Suprapubic skin (tissue), 4 donors: ENCODE data around the gene RPTN.

ENCODE experiments used
- EP300 ChIP-seq: sonication (generic); formaldehyde crosslinking; IDR thresholded peaks from one replicate; pipeline ENCODE4 v1.6.1; 2017; ENCODE audit warnings: antibody characterized with exemption
- POLR2A ChIP-seq, 2 donors: fragments of 450-650 bp; IDR thresholded peaks; one replicate each; pipeline ENCODE4 v1.6.1; 2017; ENCODE audit warnings: antibody characterized with exemption in 2 of 2, mild to moderate bottlenecking in 2 of 2, moderate library complexity in 2 of 2
- POLR2AphosphoS5 ChIP-seq, 3 donors: sonication (generic); formaldehyde crosslinking; IDR thresholded peaks; one replicate each; pipeline ENCODE4 v1.6.1; 2017; ENCODE audit warnings: antibody characterized with exemption in 3 of 3
- TF ChIP-seq, protein P1 (sequence below), 2 donors: fragments of 200-600 bp in 1 of 2; fragments of 450-650 bp in 1 of 2; sonication (generic) in 1 of 2; IDR thresholded peaks; one replicate each; pipeline ENCODE4 v1.5.1; 2016 to 2019; ENCODE audit warnings: antibody characterized with exemption in 2 of 2, mild to moderate bottlenecking in 1 of 2, moderate library complexity in 1 of 2

DNA sequence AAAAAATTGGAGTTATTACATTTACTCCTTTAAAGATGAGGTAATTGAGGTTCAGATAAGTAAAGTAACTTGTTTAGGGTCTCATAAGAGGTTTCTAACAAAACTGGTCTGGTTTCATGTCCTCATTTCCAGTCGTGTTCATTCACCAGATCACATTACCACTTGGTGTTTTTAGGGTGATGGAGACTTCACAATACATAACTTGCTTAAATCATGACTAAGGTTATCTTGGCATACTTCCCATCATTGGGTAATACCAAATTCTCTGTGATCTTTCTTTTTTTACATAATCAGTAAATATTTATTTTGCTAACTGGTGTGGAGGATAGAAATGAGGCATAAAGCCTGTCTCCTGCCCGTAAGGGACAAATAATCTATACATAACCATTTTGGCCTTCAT, 31.6 kb upstream of the RPTN start:
- TF ChIP-seq, protein P1, sequence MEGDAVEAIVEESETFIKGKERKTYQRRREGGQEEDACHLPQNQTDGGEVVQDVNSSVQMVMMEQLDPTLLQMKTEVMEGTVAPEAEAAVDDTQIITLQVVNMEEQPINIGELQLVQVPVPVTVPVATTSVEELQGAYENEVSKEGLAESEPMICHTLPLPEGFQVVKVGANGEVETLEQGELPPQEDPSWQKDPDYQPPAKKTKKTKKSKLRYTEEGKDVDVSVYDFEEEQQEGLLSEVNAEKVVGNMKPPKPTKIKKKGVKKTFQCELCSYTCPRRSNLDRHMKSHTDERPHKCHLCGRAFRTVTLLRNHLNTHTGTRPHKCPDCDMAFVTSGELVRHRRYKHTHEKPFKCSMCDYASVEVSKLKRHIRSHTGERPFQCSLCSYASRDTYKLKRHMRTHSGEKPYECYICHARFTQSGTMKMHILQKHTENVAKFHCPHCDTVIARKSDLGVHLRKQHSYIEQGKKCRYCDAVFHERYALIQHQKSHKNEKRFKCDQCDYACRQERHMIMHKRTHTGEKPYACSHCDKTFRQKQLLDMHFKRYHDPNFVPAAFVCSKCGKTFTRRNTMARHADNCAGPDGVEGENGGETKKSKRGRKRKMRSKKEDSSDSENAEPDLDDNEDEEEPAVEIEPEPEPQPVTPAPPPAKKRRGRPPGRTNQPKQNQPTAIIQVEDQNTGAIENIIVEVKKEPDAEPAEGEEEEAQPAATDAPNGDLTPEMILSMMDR (IDR thresholded peaks at IDR 0.05), result no peak
- no peak for TF ChIP-seq POLR2AphosphoS5 (IDR thresholded peaks at IDR 0.05)
- TF ChIP-seq EP300, result no peak
- no peak for TF ChIP-seq POLR2A (IDR thresholded peaks at IDR 0.05)
